22Rv1 (cell line): Measurements from ENCODE around the gene DTD1.
"Not testable (repeated sequence)": the region's sequence is repeated elsewhere in the genome, so short reads cannot be mapped to it uniquely, and the experiment has no call there.

Source experiments
- H3K27ac ChIP-seq: fragments of 450-650 bp; 2 replicates; pipeline ENCODE4 v1.5.1; 2017
- CTCF ChIP-seq: fragments of 450-650 bp; IDR thresholded peaks from 2 replicates; pipeline ENCODE4 v1.5.1; 2017; ENCODE audit warnings: mild to moderate bottlenecking
- ZFX ChIP-seq: fragments of 450-650 bp; IDR thresholded peaks from 2 replicates; pipeline ENCODE4 v1.6.1; 2017; ENCODE audit warnings: antibody characterized with exemption, borderline replicate concordance

The DTD1 gene

GRCh38 chr20:18773566-18773965 is 185.7 kb downstream of the DTD1 start:
- no peak for TF ChIP-seq ZFX
- no peak for TF ChIP-seq CTCF
- H3K27ac ChIP-seq: no peak overlapping the region

- TF ChIP-seq ZFX (no peak), CTCF (no peak)
- no peak overlapping the region for H3K27ac ChIP-seq
Observed at GRCh38 chr20:18774207-18774606, 186.4 kb downstream of the DTD1 start.

GRCh38 chr20:18775633-18776032 is 187.8 kb downstream of the DTD1 start:
- TF ChIP-seq ZFX: no peak
- no peak for TF ChIP-seq CTCF
- H3K27ac ChIP-seq: no peak overlapping the region

GRCh38 chr20:18778690-18779392 is 191.0 kb downstream of the DTD1 start:
- TF ChIP-seq CTCF (no peak), ZFX (no peak)
- no peak overlapping the region for H3K27ac ChIP-seq

GRCh38 chr20:18780385-18781130 is 192.7 kb downstream of the DTD1 start:
- TF ChIP-seq ZFX: no peak
- no peak for TF ChIP-seq CTCF

GRCh38 chr20:18781509-18781908 is 193.7 kb downstream of the DTD1 start:
- no peak for TF ChIP-seq CTCF
- no peak overlapping the region for H3K27ac ChIP-seq

More at GRCh38 chr20:18780385-18781130, 192.7 kb downstream of the DTD1 start:
- no peak overlapping the region for H3K27ac ChIP-seq

- no peak overlapping the region for H3K27ac ChIP-seq
- TF ChIP-seq ZFX (no peak), CTCF (no peak)
Observed at GRCh38 chr20:18783385-18783959, 195.6 kb downstream of the DTD1 start.

- H3K27ac ChIP-seq: not testable (repeated sequence)
Observed at GRCh38 chr20:18787046-18787445, 199.2 kb downstream of the DTD1 start.
